Brain microvascular endothelial cell (primary cell): ENCODE measurements around the gene TTLL1.
A peak's percentile ranks its signal among the peaks of the same experiment; 100 is the strongest.

ENCODE experiments used
- DNase-seq: peaks from one replicate; pipeline ENCODE4 v3.0.0-alpha.2; 2020
- H3K27ac ChIP-seq: fragments of 250-450 bp; sonication (Bioruptor Pico); 2 replicates; pipeline ENCODE4 v1.5.1; 2020; ENCODE audit warnings: mild to moderate bottlenecking, moderate library complexity
- H3K27me3 ChIP-seq: fragments of 250-450 bp; sonication (Bioruptor Pico); replicated peaks from 2 replicates; pipeline ENCODE4 v1.5.1; 2020; ENCODE audit warnings: mild to moderate bottlenecking
- H3K36me3 ChIP-seq: fragments of 250-450 bp; sonication (Bioruptor Pico); replicated peaks from 2 replicates; pipeline ENCODE4 v1.5.1; 2020; ENCODE audit warnings: mild to moderate bottlenecking
- H3K4me3 ChIP-seq: 2 replicates; pipeline ENCODE4 v1.5.1; 2011; ENCODE audit warnings: low read depth, mild to moderate bottlenecking, control low read depth, low read length, moderate library complexity
- in situ Hi-C: cut with HindIII; loops from 2 replicates; pipeline ENCODE4 v1.10.0; 2017; ENCODE audit warnings: low sequenced_read_pairs, low pct_ligation_motif_present
- TF ChIP-seq, protein P1 (sequence below): IDR thresholded peaks from 2 replicates; pipeline ENCODE4 v1.5.1; 2011; ENCODE audit warnings: low read depth, mild to moderate bottlenecking, moderate library complexity, low read length, control low read depth, inconsistent platforms; ENCODE audit errors: missing control alignments

TTLL1 gene

DNA sequence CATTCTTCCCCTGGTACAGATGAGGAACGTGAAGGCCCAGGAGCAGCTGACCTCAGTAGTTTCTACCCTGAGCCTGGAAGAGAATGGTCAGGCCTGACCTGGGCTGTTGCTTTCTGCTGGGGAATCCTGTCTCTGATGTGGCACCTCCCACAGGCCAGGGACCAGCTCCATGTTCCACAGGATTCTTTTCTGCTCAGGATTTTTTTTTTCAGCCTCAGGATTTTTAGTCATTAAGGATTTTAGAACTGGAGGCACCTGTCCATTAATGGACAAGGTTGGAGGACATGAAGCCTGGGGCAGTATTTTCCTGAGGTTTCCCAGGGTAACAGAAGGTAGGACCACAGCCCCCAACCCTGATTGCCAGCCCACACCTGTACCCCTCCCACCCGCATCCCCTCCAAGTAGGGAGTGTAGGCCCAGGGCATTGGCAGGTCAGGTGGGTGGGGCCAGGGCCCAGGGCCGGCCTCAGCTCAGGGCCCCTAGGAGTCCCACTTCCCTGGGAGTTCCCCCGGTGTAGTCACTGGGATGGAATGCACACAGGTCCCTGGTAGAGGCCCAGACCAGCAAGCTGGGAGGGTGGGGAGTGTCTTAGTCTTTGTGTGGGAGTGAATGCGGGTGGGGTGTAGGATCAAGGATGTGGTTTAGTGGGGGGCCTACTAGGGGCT is 37.4 kb upstream of the TTLL1 start:
- H3K4me3 ChIP-seq, result no peak overlapping the region
- no peaks in the 10 kb centered on the region for H3K27me3 ChIP-seq
- DNase-seq, result peak; percentile 79
- peaks cover 2% of the 10 kb centered on the region for H3K36me3 ChIP-seq
- in situ Hi-C loops, result no loop called here
- no peak overlapping the region for H3K27ac ChIP-seq
- TF ChIP-seq, protein P1, sequence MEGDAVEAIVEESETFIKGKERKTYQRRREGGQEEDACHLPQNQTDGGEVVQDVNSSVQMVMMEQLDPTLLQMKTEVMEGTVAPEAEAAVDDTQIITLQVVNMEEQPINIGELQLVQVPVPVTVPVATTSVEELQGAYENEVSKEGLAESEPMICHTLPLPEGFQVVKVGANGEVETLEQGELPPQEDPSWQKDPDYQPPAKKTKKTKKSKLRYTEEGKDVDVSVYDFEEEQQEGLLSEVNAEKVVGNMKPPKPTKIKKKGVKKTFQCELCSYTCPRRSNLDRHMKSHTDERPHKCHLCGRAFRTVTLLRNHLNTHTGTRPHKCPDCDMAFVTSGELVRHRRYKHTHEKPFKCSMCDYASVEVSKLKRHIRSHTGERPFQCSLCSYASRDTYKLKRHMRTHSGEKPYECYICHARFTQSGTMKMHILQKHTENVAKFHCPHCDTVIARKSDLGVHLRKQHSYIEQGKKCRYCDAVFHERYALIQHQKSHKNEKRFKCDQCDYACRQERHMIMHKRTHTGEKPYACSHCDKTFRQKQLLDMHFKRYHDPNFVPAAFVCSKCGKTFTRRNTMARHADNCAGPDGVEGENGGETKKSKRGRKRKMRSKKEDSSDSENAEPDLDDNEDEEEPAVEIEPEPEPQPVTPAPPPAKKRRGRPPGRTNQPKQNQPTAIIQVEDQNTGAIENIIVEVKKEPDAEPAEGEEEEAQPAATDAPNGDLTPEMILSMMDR, result no peak

DNA sequence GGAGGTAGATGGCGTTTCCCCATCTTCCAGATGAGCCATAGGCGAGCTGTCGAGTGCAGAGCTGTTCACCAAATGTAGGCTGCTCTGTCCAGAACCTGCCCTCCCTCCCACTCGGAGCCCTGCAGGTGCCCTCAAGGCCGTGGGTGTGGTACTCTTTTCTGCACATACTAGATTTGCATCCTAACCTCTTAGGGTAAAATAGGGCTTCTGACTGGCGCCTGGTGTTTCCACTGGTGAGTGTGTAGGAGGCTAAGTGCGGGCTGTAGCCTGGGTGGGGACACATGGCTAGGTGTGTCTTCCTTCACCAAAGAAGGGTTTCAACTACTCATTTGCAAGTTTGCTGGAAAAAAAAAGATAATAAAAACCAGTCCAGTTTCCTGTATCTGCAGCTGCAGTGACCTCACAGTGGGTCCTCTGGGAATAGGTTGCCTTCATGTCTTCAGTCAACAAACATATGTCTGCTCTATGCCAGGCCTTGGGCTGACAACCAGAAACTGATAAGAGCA is 29.8 kb upstream of the TTLL1 start:
- in situ Hi-C loops, result no loop called here
- H3K36me3 ChIP-seq, result no peaks in the 10 kb centered on the region
- TF ChIP-seq, protein P1, result no peak
- peak; percentile 16 for DNase-seq
- no peaks in the 10 kb centered on the region for H3K27me3 ChIP-seq
- no peak overlapping the region for H3K27ac ChIP-seq
- H3K4me3 ChIP-seq, result no peak overlapping the region

DNA sequence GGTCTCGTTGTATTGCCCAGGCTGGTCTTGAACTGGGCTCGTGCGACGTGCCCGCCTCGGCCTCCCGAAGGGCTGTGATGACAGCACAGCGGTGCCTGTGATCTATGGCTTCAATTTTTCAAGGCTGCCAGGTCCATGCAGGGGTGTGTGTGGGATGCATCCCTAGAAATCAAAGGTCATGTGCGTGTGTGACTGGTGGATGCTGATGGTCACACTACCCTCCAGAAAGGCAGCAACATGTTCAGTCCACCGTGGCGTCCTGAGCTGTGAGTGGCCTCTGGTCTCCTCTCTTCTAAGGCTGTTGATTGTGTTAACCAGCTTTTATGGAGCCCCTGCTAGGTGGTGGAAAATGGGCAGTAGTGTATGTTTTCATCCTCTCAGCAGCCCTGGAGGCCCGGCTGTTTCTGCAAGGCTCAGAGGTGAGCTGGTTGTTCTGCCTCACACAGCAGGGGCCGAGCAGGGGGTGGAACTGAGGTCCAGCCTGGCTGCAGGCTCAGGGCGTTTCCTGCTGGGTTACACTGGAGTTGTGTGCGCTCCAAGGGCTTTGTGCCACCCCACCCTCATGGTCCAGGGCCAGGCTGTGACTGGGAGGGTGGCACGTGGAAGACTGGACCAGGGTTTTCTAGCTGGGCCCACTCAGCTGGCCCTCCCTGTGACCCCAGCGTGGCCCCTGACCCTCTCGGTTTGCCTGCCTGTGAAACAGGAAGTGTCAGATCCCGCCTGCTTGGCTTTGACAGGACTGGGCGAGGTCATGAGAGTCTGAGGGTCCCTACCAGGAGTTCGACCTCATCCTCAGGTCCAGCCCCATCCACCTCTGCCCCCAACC is 29.0 kb upstream of the TTLL1 start:
- no peak overlapping the region for H3K27ac ChIP-seq
- no peak overlapping the region for H3K4me3 ChIP-seq
- H3K27me3 ChIP-seq, result no peaks in the 10 kb centered on the region
- no peak for DNase-seq
- no peaks in the 10 kb centered on the region for H3K36me3 ChIP-seq
- in situ Hi-C loops, result no loop called here
- TF ChIP-seq, protein P1, result no peak

DNA sequence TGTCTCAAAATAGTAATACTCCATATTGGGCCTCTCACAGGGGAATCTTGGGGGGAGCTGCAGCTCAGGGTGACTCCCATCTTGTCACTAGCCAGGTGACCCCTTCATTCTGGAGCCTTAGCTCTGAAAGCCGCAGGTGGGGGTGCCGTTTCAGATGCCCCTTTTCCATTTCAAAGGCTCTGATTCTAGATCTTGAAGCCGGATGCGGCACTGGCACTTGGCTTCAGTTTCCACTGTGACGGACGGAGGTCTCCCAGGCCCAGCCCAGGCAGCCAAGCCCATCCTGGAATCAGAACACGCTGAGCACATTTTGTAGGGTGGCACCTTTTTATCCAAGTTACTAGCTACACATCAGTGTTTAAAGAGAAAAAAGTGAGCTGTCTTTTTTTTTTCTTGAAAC is 27.7 kb upstream of the TTLL1 start:
- in situ Hi-C loops, result no loop called here
- H3K27me3 ChIP-seq, result no peaks in the 10 kb centered on the region
- TF ChIP-seq, protein P1, result no peak
- DNase-seq, result no peak
- no peaks in the 10 kb centered on the region for H3K36me3 ChIP-seq
- no peak overlapping the region for H3K27ac ChIP-seq
- no peak overlapping the region for H3K4me3 ChIP-seq

DNA sequence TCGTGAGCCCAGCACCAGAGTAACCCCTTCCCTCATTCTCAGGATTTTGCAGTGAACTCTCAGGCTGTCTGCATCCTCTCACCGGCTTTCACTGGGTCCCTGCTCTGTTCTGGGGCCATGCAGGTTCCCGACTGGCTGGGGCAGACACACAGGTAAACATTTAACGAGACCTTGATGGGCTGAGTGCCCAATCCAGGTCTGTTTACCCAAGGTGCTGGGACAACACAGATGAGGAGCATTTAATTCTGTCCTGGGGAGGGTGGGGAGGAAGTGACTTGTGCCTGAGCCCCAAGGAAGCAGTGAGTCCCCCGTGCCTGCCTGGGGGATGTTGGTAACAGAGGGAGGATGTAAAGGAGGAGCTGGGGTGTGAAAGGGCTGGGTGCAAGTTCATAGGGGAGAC is 25.8 kb upstream of the TTLL1 start:
- Histone ChIP-seq H3K27me3 (peaks cover 16% of the 10 kb centered on the region), H3K36me3 (no peaks in the 10 kb centered on the region), H3K27ac (no peak overlapping the region), H3K4me3 (no peak overlapping the region)
- TF ChIP-seq, protein P1, result no peak
- DNase-seq, result no peak
- in situ Hi-C loops, result no loop called here
